ENCODE results near the gene RSBN1L.
"Not testable (repeated sequence)": the region's sequence is repeated elsewhere in the genome, so short reads cannot be mapped to it uniquely, and the experiment has no call there.

- TF ChIP-seq POLR2AphosphoS5 (IDR thresholded peaks at IDR 0.05; ENCODE audit: borderline replicate concordance, low read depth, low read length); EZH2 (IDR thresholded peaks at IDR 0.05); FOXP2 (optimal IDR thresholded peaks at IDR 0.05; ENCODE audit: control extremely low read depth, extremely low read length, insufficient read depth): not testable (repeated sequence)
These were observed 18.7 kb downstream of the RSBN1L start for GRCh38 chr7:77714931-77715330.

Data from SK-N-MC (cell line).